ENCODE data around the gene MARVELD3.

- TF ChIP-seq CTCF (IDR thresholded peaks at IDR 0.05) (no peak), POLR2A (IDR thresholded peaks at IDR 0.05) (no peak)
Measured at GRCh38 chr16:71593048-71593999, 32.7 kb upstream of the MARVELD3 start.

Data from esophagus squamous epithelium (tissue), 4 donors.